HG03342 (cell line): ENCODE results near the gene CTDP1.

ENCODE experiments used
- ATAC-seq: cut with Tn5 transposase; IDR thresholded peaks from one replicate; pipeline ENCODE4 v1.9.1; 2021; ENCODE audit warnings: mild to moderate bottlenecking, moderate library complexity; ENCODE audit not compliant: unreplicated experiment

CTDP1 gene

GRCh38 chr18:79790996-79791972, 111.7 kb downstream of the CTDP1 start:
- no peak for ATAC-seq

GRCh38 chr18:79792096-79792987, 112.7 kb downstream of the CTDP1 start:
- ATAC-seq = no peak

GRCh38 chr18:79792988-79793355, 113.4 kb downstream of the CTDP1 start:
- ATAC-seq = no peak

GRCh38 chr18:79794846-79795245, 115.2 kb downstream of the CTDP1 start:
- no peak for ATAC-seq

GRCh38 chr18:79795446-79795845, 115.8 kb downstream of the CTDP1 start:
- no peak for ATAC-seq

GRCh38 chr18:79796016-79796415, 116.4 kb downstream of the CTDP1 start:
- no peak for ATAC-seq

GRCh38 chr18:79796531-79797405, 117.2 kb downstream of the CTDP1 start:
- no peak for ATAC-seq

GRCh38 chr18:79797518-79798345, 118.1 kb downstream of the CTDP1 start, which contains the start of gene KCNG2:
KCNG2 (plus strand) TSS chr18:79797938; CDS start chr18:79863668, 65,730 bp downstream.
- ATAC-seq = no peak

GRCh38 chr18:79798346-79798998, 118.9 kb downstream of the CTDP1 start:
- no peak for ATAC-seq

- ATAC-seq = no peak
Measured at GRCh38 chr18:79798999-79799370, 119.4 kb downstream of the CTDP1 start.

GRCh38 chr18:79799619-79800370, 120.2 kb downstream of the CTDP1 start:
- ATAC-seq = no peak

- no peak for ATAC-seq
Measured at GRCh38 chr18:79800371-79801180, 121.0 kb downstream of the CTDP1 start.

GRCh38 chr18:79801217-79801616, 121.6 kb downstream of the CTDP1 start:
- ATAC-seq = no peak

GRCh38 chr18:79801641-79802040, 122.0 kb downstream of the CTDP1 start:
- ATAC-seq = no peak

- no peak for ATAC-seq
Measured at GRCh38 chr18:79802298-79802697, 122.7 kb downstream of the CTDP1 start.

GRCh38 chr18:79803611-79804051, 124.0 kb downstream of the CTDP1 start:
- no peak for ATAC-seq
